HEK293 (cell line): ENCODE data around the gene MTOR.

Experiments used
- CTCF ChIA-PET: fragments of 350-600 bp; formaldehyde crosslinking; extraction: SDS; loops from one replicate; lab custom pipeline; 2021; ENCODE audit warnings: antibody characterized with exemption; lab: Yijun Ruan, JAX
- POLR2A ChIA-PET: fragments of 300-600 bp; formaldehyde crosslinking; extraction: SDS; loops from one replicate; lab custom pipeline; 2020; ENCODE audit warnings: antibody characterized with exemption, inconsistent platforms; lab: Yijun Ruan, JAX
- H3K27ac ChIP-seq: fragments of 200-500 bp; sonication (Bioruptor generic); 2 replicates; pipeline ENCODE4 v1.5.1; 2014; ENCODE audit warnings: low read depth, low read length, control low read depth, inconsistent platforms; ENCODE audit errors: extremely low read depth
- H3K36me3 ChIP-seq, 2 experiments: fragments of 200-500 bp in 1 of 2; sonication (Bioruptor generic) in 1 of 2; 1 replicate in 1 of 2; 2 replicates in 1 of 2; pipeline ENCODE4 v1.5.1; 2014 to 2017; ENCODE audit warnings: inconsistent platforms in 2 of 2, low read length in 2 of 2; ENCODE audit not compliant: control insufficient read depth in 2 of 2, insufficient read depth in 1 of 2
- H3K4me1 ChIP-seq: fragments of 200-500 bp; sonication (Bioruptor generic); 2 replicates; pipeline ENCODE4 v1.5.1; 2014; ENCODE audit warnings: mild to moderate bottlenecking, low read length, inconsistent platforms; ENCODE audit not compliant: control insufficient read depth, insufficient read depth
- H3K4me3 ChIP-seq: 2 replicates; pipeline ENCODE4 v1.5.1; 2011; ENCODE audit warnings: low read depth, mild to moderate bottlenecking, control low read depth, low read length, moderate library complexity
- H3K9me3 ChIP-seq: fragments of 200-500 bp; sonication (Bioruptor generic); 2 replicates; pipeline ENCODE4 v1.5.1; 2014; ENCODE audit warnings: low read depth, low read length, inconsistent platforms; ENCODE audit not compliant: control insufficient read depth, insufficient read depth
- BCL6B ChIP-seq: fragments of 450-650 bp; formaldehyde crosslinking; IDR thresholded peaks from 2 replicates; pipeline ENCODE4 v1.5.1; 2017; ENCODE audit warnings: missing biosample characterization, missing genetic modification characterization
- GLI2 ChIP-seq: fragments of 450-650 bp; formaldehyde crosslinking; IDR thresholded peaks from 2 replicates; pipeline ENCODE4; 2017; ENCODE audit warnings: missing biosample characterization, missing genetic modification characterization, low read depth, borderline replicate concordance
- PRDM10 ChIP-seq: fragments of 450-650 bp; formaldehyde crosslinking; IDR thresholded peaks from 2 replicates; pipeline ENCODE4 v1.5.1; 2016; ENCODE audit warnings: missing biosample characterization, missing genetic modification characterization
- RBAK ChIP-seq: fragments of 450-650 bp; formaldehyde crosslinking; IDR thresholded peaks from 2 replicates; pipeline ENCODE4 v1.5.1; 2016; ENCODE audit warnings: missing biosample characterization, missing genetic modification characterization
- ZBTB1 ChIP-seq: fragments of 450-650 bp; formaldehyde crosslinking; IDR thresholded peaks from 2 replicates; pipeline ENCODE4 v1.5.1; 2016; ENCODE audit warnings: missing biosample characterization, missing genetic modification characterization
- ZBTB11 ChIP-seq: fragments of 450-650 bp; formaldehyde crosslinking; conservative IDR thresholded peaks from 2 replicates; pipeline ENCODE4 v1.5.1; 2016; ENCODE audit warnings: low read depth, missing biosample characterization, missing genetic modification characterization
- ZFP37 ChIP-seq: fragments of 450-650 bp; formaldehyde crosslinking; IDR thresholded peaks from 2 replicates; pipeline ENCODE4 v1.5.1; 2016; ENCODE audit warnings: missing biosample characterization, missing genetic modification characterization
- ZNF112 ChIP-seq: fragments of 450-650 bp; formaldehyde crosslinking; IDR thresholded peaks from 2 replicates; pipeline ENCODE4 v1.5.0; 2017; ENCODE audit warnings: missing biosample characterization, missing genetic modification characterization
- ZNF174 ChIP-seq: fragments of 450-650 bp; formaldehyde crosslinking; IDR thresholded peaks from 2 replicates; pipeline ENCODE4 v1.5.0; 2017; ENCODE audit warnings: missing biosample characterization, mild to moderate bottlenecking, missing genetic modification characterization
- ZNF19 ChIP-seq: fragments of 450-650 bp; formaldehyde crosslinking; IDR thresholded peaks from 2 replicates; pipeline ENCODE4; 2016; ENCODE audit warnings: missing biosample characterization, missing genetic modification characterization, low read depth
- ZNF23 ChIP-seq: fragments of 450-650 bp; formaldehyde crosslinking; IDR thresholded peaks from 2 replicates; pipeline ENCODE4 v1.5.1; 2016; ENCODE audit warnings: missing biosample characterization, missing genetic modification characterization, borderline replicate concordance
- ZNF292 ChIP-seq: fragments of 450-650 bp; formaldehyde crosslinking; IDR thresholded peaks from 2 replicates; pipeline ENCODE4 v1.5.1; 2016; ENCODE audit warnings: low read depth, missing biosample characterization, missing genetic modification characterization, borderline replicate concordance
- ZNF341 ChIP-seq: fragments of 450-650 bp; formaldehyde crosslinking; IDR thresholded peaks from 2 replicates; pipeline ENCODE4; 2016; ENCODE audit warnings: low read depth, missing biosample characterization, missing genetic modification characterization
- ZNF350 ChIP-seq: fragments of 450-650 bp; formaldehyde crosslinking; IDR thresholded peaks from 2 replicates; pipeline ENCODE4 v1.5.0; 2017; ENCODE audit warnings: missing biosample characterization, mild to moderate bottlenecking, missing genetic modification characterization
- ZNF354C ChIP-seq: fragments of 450-650 bp; formaldehyde crosslinking; IDR thresholded peaks from 2 replicates; pipeline ENCODE4 v1.5.1; 2016; ENCODE audit warnings: missing biosample characterization, missing genetic modification characterization, low read depth, borderline replicate concordance
- ZNF398 ChIP-seq: fragments of 450-650 bp; formaldehyde crosslinking; IDR thresholded peaks from 2 replicates; pipeline ENCODE4 v1.5.1; 2017; ENCODE audit warnings: missing biosample characterization, missing genetic modification characterization
- ZNF423 ChIP-seq: fragments of 450-650 bp; formaldehyde crosslinking; IDR thresholded peaks from 2 replicates; pipeline ENCODE4 v1.5.1; 2016; ENCODE audit warnings: missing biosample characterization, missing genetic modification characterization
- ZNF426 ChIP-seq: fragments of 450-650 bp; formaldehyde crosslinking; IDR thresholded peaks from 2 replicates; pipeline ENCODE4 v1.5.1; 2017; ENCODE audit warnings: missing biosample characterization, missing genetic modification characterization, mild to moderate bottlenecking, inconsistent platforms, moderate library complexity
- ZNF510 ChIP-seq: fragments of 450-650 bp; formaldehyde crosslinking; IDR thresholded peaks from 2 replicates; pipeline ENCODE4 v1.5.1; 2018; ENCODE audit warnings: mild to moderate bottlenecking, missing genetic modification characterization, missing biosample characterization; ENCODE audit not compliant: insufficient replicate concordance
- ZNF530 ChIP-seq: fragments of 450-650 bp; formaldehyde crosslinking; IDR thresholded peaks from 2 replicates; pipeline ENCODE4 v1.5.1; 2016; ENCODE audit warnings: low read depth, missing biosample characterization, missing genetic modification characterization
- ZNF560 ChIP-seq: fragments of 450-650 bp; formaldehyde crosslinking; IDR thresholded peaks from 2 replicates; pipeline ENCODE4 v1.5.1; 2017; ENCODE audit warnings: missing biosample characterization, missing genetic modification characterization, borderline replicate concordance
- ZNF704 ChIP-seq: fragments of 450-650 bp; formaldehyde crosslinking; IDR thresholded peaks from 2 replicates; pipeline ENCODE4 v1.5.1; 2016; ENCODE audit warnings: missing biosample characterization, missing genetic modification characterization
- ZNF707 ChIP-seq: fragments of 450-650 bp; formaldehyde crosslinking; IDR thresholded peaks from 2 replicates; pipeline ENCODE4 v1.5.1; 2016; ENCODE audit warnings: missing biosample characterization, missing genetic modification characterization
- ZNF791 ChIP-seq: fragments of 450-650 bp; formaldehyde crosslinking; IDR thresholded peaks from 2 replicates; pipeline ENCODE4 v1.5.1; 2016; ENCODE audit warnings: missing biosample characterization, missing genetic modification characterization

MTOR gene

GRCh38 chr1:11299225-11299574 lies 36.8 kb upstream of the MTOR start (continued):
- TF ChIP-seq PRDM10 (tag by site-specific recombination) (no peak), ZNF530 (tag by site-specific recombination) (no peak), ZNF423 (tag by site-specific recombination) (no peak), ZNF350 (tag by site-specific recombination) (no peak), ZNF791 (tag by site-specific recombination) (no peak), ZNF704 (tag by site-specific recombination) (no peak), ZNF174 (tag by site-specific recombination) (no peak), ZNF707 (tag by site-specific recombination) (no peak), ZNF398 (no peak), ZBTB11 (tag by site-specific recombination) (no peak)
- TF ChIP-seq, all 188 proteins: peak for 0

GRCh38 chr1:11298390-11299224 lies 36.3 kb upstream of the MTOR start:
- ChIA-PET CTCF (no interaction called here), POLR2A (no interaction called here)
- H3K4me3 ChIP-seq, result no peak overlapping the region
- no peaks in the 10 kb centered on the region for H3K4me1 ChIP-seq
- peaks cover 0 to 22% of the 10 kb centered on the region in 2 experiments; a peak in 1 of 3 replicates for H3K36me3 ChIP-seq
- H3K27ac ChIP-seq, result no peak overlapping the region
- no peaks in the 10 kb centered on the region for H3K9me3 ChIP-seq
- TF ChIP-seq ZNF341 (tag by site-specific recombination), result 0 out of 2 replicates have a peak, but pooled peaks have one; percentile 20
- peak; percentile 52; the same call in 1 of the 2 replicates for TF ChIP-seq GLI2 (tag by site-specific recombination)
- no peak for TF ChIP-seq BCL6B (tag by site-specific recombination)
- no peak for TF ChIP-seq ZNF112
- no peak for TF ChIP-seq ZNF23
- TF ChIP-seq RBAK, result 0 out of 2 replicates have a peak, but pooled peaks have one; percentile 41
- TF ChIP-seq ZNF560, result 0 out of 2 replicates have a peak, but pooled peaks have one; percentile 36
- peak; percentile 50 for TF ChIP-seq ZNF510
- TF ChIP-seq ZFP37 (tag by site-specific recombination), result no peak
- peak; percentile 86 for TF ChIP-seq ZNF426
- 0 out of 2 replicates have a peak, but pooled peaks have one; percentile 22 for TF ChIP-seq ZNF19 (tag by site-specific recombination)
- no peak for TF ChIP-seq ZBTB1
- TF ChIP-seq ZNF354C (tag by site-specific recombination), result peak; percentile 39; the same call in 1 of the 2 replicates
- TF ChIP-seq ZNF292 (tag by site-specific recombination), result 0 out of 2 replicates have a peak, but pooled peaks have one; percentile 22
